Stimulated activated CD4-positive, alpha-beta T cell treated with anti-CD3 and anti-CD28 coated beads, Interleukin-2, amount 100 ng/mL, for 48 hours (primary cell): ENCODE measurements around the gene PRR23E.

Experiments
- DNase-seq, 2 donors: peaks; one replicate each; pipeline ENCODE4 v3.0.0-alpha.2; 2020

PRR23E gene, protein sequence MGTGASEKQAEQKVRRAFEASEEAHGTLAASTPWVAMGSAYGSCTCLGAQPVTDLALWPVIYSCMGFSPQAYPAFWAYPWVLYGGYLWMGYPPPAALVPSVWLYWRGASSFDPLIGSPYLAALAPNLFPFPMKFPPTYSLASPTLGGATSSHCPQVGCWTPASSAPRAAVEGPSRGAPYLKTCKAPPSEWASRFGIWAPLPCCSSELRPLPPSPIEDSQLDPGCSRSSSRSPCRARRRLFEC

DNA sequence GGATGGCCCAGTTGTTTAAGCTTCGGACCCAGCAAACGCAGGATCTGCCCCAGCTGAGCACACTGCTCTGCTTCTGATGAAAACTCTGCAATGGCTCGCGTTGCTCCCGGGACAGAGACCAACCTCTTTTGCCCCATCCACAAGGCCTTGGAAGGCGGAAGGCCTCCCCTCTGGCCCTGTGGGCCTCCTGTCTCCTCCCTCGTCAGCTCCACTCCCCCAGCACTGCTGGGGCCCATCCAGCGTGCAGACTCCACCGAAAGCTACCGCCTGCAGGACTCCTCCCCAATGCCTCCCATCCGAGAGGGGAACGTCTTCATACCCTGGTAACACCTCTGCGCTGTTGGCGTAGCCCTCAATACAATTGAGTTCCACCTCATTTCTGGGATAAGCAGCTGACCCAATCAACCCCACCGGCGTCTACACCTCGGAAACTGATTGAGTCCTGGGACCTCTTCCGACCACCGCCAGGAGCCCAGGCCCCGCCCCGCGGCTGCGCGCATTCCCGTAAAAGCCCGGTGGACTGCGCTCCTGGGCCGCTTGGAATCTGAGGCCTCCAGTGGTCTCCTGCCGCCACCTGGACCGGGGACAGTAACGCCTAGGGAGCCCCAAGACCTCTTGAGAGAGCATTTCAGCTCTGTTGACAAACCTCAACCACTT, at the start of gene PRR23E:
Gene PRR23E, plus strand, starts transcription at position 556 of the 657 bp plus-strand sequence. CDS start 3,555 bp downstream, outside the sequence.
- DNase-seq = no peak

DNA sequence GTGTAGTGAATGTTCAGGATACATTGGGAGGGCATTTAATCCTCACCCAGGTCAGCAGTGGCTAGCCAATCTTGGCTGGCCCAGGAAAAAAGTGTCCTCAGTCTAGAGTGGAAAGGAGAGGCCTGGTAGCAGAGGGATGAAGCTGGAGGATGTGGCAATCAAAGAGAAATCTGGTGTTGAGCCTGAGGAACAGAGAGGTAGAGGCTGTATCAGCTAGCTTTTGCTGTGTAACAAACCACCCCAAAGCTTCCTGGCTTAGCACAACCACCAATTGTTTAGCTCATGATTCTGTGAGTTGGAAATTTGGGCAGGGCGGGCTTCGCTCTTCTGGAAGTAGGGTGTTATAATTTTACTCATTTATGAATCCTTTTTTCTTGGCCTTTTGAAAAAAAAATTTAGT, 49.8 kb upstream of the PRR23E start:
- no peak for DNase-seq

DNA sequence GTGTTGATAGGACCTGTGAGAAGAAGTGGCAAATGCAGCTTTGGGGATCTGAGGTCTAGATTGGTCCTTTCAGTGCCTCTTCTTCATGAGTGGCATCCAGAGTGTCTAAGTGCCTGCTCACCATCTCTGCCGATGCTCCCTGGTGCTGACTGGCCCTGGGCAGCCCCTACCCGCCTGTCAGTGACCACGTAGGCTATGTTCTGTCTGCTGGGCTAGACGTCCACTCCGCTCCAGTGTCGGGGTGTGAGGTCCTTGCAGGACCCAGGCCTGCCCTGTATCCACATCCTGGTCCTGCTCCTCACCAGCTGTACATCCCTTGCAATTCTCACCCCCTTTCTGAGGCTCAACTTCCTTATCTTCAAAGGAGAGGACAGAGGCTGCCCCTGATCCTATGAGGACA, 48.3 kb upstream of the PRR23E start:
- no peak for DNase-seq

DNA sequence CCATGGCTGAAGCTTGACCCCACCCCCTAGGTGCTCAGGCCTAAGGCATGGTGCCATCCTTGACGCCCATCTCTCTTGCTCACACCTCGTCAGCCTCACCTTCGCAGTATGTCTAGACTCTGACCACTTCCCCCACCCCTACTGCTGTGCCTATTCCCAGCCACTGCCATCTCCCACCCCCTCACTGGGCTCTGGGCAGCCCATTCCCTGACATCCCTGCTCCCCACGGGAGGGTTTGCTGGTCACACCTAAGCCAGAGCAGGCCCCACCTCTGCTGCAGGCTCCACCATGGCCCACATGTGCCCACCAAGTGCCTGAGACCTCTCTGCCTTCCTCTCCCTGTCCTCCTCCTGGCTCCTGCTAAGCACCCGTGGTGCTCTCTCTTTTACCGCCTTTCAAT, 47.7 kb upstream of the PRR23E start:
- DNase-seq = no peak

DNA sequence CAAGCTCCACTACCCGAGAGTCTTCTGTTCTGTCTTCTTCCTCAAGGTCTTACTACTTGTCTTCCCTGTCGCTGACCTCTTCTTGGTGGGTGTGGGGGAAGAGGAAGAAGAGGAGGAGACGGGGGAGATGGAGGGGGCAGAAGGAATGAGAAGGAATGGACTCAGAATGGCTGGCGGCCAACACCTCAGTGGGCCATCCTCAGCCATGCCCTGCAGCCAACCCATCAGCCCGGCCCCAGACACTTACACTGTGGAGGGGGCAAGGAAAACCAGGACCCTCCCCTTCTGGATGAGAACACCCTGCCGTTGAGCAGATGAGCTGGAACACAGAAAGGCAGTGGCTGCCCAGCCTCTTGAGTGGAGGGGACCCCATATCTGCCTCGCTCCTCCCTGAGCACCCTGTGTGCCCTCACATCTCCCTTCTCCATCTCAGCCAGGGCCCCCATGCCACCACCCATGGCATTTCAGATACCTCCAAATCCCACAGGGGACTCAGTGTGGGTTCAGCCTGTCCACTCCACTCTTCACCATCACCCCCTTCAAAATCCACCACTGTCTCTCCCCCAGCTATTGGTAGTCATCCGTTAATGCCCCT, 45.5 kb upstream of the PRR23E start:
- no peak for DNase-seq

DNA sequence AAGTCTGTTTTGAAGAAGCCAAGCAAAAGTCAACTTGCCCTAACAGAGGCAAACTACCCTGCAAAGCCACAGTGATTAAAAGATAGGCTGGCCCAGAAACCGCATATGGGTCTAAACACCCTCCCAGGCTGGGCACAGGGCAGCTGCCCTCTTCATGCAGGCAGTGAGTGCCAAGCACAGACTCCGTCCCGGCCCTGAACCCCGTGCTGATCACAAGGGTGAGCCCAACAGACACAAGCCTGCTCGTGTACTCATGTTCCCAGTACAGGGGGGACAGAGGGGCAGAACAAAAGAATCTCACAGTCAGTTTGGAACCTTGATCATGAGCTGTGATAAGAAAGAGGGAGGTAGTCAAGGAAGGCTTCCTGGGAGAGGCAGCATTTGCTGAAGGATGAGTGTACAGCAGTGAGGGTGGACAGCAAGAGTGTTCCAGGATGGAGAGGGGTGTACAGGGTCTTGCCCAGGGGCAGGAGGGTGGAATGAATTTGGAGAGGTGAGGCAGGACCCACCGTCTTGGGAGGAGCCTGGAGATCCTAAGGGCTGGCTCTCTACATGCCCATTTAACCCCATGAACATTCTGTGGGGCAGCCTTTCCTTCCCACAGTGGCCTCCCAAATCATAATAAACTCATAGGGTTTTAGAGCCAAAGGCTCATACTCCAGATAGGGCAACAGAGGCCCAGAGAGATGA, 43.2 kb upstream of the PRR23E start:
- DNase-seq = no peak

DNA sequence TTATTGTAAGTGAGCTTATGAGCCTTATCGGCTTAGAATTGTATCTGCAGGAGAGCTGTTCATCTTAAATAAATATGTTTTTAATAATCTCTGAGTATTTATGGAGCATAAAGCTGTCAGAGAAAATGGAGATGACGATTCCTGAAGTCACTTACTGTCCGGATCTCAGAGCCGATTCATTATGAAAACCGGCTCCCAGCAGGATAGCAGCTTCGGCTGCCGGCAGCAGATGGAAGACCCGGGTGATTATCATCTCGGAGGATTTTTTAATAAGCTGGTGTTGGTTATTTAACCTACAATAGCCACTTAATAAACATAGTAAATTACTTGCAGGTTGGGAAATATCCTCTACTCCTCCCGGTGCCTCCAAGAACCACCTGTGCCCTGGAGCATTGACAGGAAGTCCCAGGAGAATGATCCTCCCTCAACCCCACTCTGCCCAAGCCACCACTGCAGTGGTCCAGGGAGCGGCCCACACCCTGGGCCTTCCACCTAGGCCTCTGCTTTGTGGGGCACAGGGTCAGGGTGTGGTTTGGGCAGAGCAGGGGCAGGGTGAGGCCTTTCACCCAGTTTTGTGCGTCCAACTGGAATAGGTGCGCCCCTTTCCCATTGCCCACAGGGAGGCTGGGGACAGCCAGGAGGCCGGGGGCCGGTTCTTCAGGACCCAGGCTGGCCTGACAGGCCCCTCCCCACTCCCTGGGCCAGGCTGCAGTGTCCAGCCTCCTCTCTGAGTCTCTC, 42.2 kb upstream of the PRR23E start:
- DNase-seq = no peak

DNA sequence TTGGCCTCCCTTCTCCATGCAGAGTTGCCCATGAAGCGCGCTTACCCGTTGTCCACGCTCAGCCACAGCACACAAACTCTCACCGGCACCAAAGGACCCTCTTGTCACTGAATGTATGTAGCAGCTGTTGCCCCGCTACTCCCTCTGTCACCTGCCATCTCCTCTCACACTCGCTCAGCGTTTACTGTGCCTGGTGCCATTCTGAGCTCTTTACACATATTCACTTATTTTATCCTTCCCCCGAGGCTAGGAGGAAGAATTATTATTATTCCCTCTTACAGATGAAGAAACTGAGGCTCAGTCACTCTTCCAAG, 41.7 kb upstream of the PRR23E start:
- no peak for DNase-seq

DNA sequence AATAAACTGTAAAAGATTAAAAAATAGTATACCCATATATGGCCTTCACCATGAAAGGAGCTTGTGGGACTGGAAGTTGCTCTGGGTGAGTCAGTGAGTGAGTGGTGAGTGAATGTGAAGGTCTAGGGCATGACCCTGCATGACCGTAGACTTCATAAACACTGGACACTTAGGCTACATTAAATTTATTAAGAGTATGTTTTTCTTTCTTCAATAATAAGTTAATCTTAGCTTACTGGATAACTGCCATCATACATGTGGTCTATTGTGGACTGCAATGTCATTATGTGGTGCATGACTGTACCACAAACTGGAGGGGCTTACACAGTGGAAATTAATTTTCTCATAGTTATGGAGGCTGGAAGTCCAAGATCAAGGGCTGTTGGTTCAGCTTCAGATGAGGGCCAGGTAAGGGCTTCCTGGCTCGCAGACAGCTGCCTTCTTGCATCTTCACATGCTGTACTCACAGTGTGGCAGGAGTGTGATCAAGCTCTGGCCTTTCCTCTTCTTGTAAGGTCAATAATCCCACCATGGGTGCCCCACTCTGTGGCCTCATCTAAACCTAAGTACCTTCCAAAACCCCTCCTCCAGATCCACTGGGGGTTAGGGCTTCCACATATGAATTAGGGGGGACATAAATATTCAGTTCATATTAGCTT, 40.8 kb upstream of the PRR23E start:
- no peak for DNase-seq

DNA sequence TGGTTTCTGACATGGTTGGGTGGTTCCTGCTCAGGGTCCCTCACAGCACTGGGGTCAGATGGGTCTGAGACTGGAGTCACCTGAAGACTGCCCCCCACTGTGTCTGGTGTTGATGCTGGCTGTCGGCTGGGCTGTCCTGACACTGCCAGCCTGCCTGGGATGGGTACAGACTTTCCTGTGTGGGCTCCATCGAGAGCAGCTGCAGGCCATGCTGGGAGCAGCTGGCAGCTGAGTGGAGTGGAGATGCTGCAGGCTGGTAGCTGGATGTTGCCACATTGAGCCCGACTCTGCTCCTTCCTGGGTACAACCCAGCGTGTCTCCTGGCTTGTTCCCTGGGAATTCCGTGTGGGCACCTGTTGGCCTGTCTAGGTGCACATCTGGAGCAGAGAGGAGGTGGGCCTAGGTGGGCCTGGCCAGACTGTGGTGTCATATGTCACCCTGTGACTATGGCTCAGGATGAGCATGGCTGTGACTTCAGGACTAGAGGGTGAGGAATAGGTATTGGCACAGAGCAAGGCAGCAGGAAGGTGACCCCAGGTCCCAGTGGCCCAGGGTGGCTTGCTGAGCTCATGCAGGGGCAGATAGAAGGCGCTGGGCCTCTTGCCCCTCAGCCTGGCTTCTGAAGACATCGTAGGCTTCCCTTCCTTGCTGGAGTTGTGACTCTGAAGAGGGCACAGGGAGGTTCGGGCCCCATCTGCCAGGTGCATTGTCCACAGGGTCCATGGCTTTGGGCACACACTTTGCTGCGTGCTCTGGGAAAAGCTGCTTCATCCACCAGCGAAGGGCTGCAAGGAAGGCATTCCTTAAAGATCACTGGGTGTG, 40.0 kb upstream of the PRR23E start:
- no peak for DNase-seq

DNA sequence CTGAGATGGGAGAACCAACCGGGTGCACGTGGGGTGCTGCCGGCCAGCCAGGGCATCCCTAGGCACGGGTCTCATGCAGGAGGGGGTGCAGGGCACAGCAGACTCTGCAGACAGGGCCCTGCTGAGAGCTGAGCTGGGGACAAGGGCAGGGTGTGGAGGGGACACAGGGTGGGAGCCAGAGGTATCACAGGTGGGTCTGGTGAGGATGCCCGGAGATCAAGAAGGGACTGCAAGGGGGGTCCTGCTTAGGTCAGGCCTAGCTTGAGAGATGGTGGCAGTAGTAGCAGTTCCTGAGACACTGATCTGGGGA, 39.5 kb upstream of the PRR23E start:
- DNase-seq = no peak

DNA sequence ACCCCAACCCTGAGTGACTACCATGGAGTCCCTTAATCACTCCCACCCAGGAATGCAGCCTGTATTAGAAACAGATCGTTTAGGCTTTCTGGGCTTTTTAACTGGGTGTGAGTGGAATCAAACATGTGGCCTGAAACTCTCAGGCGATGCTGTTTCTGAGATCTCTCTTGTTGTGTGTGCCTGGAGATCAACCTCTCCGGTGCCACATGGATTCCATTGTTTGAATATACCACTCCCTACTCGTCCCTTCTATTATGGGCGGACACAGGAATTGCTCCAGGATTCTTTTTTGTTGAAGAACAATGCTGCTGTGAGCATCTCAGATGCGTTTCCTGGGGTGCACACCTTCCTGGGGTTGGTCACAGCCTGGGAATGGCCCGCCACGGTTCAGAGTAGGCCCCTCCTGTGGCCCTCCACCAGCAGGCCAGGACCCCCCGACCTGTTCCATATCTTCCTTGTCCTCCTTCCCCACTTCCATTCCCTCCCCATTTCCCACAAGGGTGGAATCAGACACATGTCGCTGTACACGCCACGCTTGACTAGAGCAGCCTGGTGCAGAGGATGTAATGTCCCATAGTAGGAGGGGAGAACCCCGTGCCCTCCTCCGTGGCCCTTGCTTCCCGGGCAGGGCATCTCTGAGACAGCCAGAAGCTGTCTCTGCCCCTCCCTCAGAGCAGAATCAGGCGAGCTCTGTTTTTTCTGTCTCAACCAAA, 36.4 kb upstream of the PRR23E start:
- no peak for DNase-seq

DNA sequence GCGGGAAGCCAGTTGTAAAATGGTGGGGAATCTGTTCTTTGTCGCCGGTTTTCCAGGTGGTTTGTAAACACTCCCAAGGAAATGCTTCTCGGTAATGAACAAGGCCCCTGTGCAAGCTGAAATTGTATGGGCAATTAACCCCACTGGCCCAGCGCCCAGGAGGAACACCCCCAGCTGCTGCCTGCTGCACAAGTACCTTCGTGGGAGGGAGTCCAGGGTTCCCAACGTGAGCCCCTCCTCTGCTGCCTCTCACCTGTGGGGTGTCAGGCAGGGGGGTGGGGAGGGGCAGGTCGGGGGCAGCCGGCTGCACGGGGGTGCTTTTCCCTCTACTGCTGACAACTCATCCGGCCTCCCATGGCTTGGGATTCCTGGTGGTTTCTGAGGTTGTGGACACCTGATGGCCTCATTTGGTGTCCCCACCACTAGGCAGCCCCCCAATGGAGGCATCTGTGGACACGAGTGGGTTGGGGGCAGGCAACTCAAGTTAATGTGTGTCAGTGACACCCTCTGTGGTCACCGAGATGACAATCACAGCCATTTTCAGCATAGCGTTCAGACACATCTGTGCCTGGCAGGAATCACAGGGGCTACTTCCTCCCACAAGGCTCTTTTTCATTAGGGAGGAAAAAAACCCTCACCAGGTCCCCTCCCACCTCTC, 35.6 kb upstream of the PRR23E start:
- no peak for DNase-seq

DNA sequence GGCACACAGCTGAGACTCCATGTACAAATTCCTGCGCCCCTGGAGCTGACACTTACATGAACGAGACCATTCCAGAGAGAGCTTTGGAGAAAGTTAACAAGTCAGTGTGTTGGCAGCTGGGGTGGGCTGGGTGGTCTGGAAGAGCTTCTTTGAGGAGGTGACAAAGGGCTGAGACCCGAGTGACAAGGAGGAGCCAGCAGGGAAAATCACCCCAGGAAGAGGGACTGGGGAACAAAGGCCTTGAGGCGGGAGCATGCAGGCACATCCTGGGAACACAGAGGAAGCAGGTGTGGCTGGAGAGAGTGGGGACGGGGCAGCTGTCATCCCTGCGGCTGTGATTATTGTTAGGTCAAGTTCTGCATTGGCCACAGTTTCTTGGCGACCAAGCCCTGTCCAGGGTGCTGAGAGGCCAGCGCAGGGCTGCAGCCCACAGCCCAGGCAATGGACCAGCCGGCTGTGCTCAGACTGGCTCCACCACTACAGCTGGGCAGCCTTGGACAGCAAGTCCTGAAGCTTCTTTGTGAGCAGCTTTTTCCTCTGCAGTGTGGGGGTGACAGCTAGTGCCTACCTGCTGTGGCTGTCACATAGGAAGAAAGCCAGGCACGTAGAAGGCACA, 34.2 kb upstream of the PRR23E start:
- no peak for DNase-seq

DNA sequence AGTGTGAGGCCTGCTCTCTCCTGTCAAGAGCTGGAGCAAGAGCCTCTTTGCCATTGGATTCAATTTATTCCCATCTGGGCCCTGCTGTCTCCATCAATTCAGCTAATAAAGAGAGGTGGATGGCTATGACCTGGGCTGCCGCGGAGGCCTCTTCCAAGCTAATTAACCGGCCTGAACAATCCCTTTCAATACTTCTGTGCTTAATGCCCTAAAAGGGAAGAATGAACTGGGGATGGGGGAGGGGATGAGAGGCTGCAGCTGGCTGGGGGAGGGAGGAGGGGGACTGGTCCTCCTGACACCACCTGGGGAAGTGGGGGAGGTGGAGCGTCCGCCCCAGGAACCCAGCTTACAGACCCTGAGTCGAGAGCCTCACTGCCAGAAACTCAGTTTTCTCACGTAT, 33.4 kb upstream of the PRR23E start:
- DNase-seq = no peak

DNA sequence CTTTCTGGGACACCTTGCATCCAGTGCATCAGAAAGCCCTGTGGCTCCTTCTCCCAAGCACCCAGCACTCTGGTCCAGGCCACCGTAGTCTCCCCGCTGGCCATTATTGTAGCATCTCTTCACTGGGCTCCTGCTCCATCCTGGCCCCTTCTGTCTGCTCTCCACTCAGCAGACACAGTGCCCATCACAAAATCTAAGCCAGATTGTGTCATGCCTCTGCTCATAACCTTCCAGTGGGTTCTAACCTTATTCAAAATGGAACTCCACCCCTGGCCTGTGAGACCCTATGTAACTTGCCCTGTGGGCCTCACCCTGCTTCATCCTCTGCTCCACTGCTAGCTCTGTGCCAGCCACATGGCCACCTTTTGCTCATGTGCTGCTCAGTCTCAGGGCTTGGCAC, 31.7 kb upstream of the PRR23E start:
- DNase-seq = no peak

DNA sequence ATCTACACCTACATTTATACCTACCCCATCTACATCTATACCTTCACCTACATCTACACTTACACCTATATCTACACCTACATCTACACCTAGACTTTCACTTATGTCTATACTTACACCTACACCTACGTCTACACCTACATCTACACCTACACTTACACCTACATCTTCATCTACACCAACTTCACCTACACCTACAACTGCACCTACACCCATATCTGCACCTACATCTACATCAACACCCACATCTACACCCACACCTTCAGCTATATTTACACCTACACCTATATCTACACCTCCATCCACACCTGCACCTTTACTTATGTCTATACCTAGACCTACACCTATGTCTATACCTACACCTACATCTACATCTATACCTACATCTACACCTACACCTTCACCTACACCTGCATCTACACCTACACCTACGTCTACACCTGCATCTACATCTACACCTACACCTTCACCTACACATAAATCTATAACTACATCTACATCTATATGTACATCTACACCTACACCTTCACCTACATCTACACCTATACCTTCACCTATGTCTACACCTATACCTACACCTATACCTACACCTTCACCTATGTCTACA, 30.9 kb upstream of the PRR23E start:
- DNase-seq = no peak

DNA sequence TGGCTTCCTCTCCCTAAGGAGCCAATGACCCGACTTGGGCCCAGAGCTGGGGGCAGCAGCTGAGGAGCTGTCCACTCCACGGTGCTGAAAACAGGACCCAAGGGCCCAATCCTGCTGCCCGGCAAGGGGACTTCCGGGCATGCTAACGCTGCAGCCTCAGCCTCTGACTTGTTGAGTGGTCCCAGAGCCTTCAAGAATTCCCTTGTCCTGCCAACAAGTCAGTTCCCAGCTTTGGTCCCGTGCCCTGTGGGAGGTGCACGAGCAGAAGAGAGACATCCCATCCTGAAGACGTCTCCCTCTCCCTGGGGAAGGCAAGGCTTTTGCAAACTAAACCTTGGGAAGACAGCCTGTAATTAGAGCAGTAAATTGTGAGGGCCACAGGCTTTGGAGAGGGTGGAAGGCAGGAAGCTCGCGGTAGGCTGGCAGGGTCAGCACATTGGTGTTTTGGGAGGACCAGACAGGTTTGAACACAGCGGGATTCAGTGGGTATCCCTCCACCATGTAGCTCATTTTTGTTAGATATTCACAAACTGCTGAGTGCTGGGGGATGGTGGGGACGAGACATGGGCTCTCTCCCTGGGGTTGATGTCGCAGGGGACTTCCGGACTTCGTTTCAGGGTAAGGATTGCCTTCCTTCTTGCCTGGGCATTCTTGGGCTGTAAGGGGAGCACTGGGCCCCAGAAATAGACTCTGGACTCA, 29.8 kb upstream of the PRR23E start:
- no peak for DNase-seq

DNA sequence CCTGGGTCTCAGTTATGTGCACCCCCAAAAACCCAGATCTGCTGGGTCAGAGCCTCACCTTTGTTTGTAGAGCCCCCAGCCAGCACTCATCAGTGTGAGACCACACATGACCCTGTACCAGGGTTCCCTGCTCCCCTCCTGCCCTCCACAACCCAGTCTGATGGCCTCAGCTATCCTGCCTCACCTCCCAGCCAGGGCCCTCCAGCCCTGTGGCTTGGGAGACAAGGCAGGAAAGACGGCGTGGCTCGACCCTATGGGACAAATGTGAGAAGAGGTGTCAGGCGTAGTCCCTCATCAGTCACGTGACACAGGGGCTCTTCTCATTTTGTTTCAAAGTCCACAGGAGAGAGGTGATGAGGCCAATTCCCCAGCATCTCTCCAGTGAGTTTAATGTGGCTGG, 28.3 kb upstream of the PRR23E start:
- no peak for DNase-seq
